NT2/D1 (cell line): Measurements from ENCODE around the gene SYNDIG1.

Source experiments
- SUZ12 ChIP-seq: IDR thresholded peaks from 2 replicates; pipeline ENCODE4 v1.6.1; 2011; ENCODE audit not compliant: insufficient read length, insufficient read depth; ENCODE audit errors: extremely low read depth
- YY1 ChIP-seq: IDR thresholded peaks from 2 replicates; pipeline ENCODE4 v1.6.1; 2011; ENCODE audit not compliant: insufficient read length, insufficient read depth
- ZNF274 ChIP-seq: IDR thresholded peaks from 2 replicates; pipeline ENCODE4 v1.6.1; 2011; ENCODE audit warnings: mild to moderate bottlenecking, low read depth, low read length

DNA sequence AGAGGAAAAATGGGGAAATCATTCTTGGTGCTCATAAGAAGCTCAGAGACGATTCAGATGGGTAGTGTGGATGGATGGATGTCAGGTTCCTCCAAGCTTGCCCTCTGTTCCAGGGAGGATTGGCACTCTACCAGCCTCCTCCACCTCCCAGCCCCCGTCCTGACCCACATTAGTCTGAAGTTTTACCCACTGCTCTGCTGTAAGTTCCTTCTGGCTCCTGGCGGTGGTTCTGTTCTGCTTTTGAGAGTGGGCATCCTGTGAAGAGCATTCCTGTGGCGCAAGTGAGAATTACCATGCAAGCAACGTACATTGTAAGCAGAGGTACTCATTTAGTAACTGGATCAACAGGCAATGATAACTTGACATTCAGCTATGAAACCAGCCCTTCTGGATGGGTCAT lies 103.4 kb downstream of the SYNDIG1 start:
- TF ChIP-seq ZNF274 (no peak), YY1 (no peak), SUZ12 (no peak)
